ENCODE measurements around the gene ASB13.

The ASB13 gene

GRCh38 chr10:5665373-5666007 lies 905 bp downstream of the ASB13 start:
- no peaks in the 10 kb centered on the region for H3K9me3 ChIP-seq (ENCODE audit: low read depth, low read length)
- H3K27ac ChIP-seq: no peak overlapping the region
- peak overlapping the region; percentile 68 for H3K4me3 ChIP-seq
- no peak overlapping the region for H3K9ac ChIP-seq (ENCODE audit: insufficient read length)
- no peak for TF ChIP-seq FOXP2 (optimal IDR thresholded peaks at IDR 0.05; ENCODE audit: control extremely low read depth, extremely low read length, insufficient read depth)
- TF ChIP-seq POLR2AphosphoS5 (IDR thresholded peaks at IDR 0.05; ENCODE audit: borderline replicate concordance, low read depth, low read length): no peak
- TF ChIP-seq EZH2 (IDR thresholded peaks at IDR 0.05): no peak
- H3K36me3 ChIP-seq (ENCODE audit: insufficient read depth, low read length): no peaks in the 10 kb centered on the region
- DNase-seq (ENCODE audit: low read depth, low spot score): no peak

- no peak overlapping the region for H3K4me3 ChIP-seq
- H3K36me3 ChIP-seq (ENCODE audit: insufficient read depth, low read length): no peaks in the 10 kb centered on the region
- no peak overlapping the region for H3K9ac ChIP-seq (ENCODE audit: insufficient read length)
- H3K9me3 ChIP-seq (ENCODE audit: low read depth, low read length): no peaks in the 10 kb centered on the region
- TF ChIP-seq FOXP2 (optimal IDR thresholded peaks at IDR 0.05; ENCODE audit: control extremely low read depth, extremely low read length, insufficient read depth) (no peak), POLR2AphosphoS5 (IDR thresholded peaks at IDR 0.05; ENCODE audit: borderline replicate concordance, low read depth, low read length) (no peak), EZH2 (IDR thresholded peaks at IDR 0.05) (no peak)
- no peak for DNase-seq (ENCODE audit: low read depth, low spot score)
- no peak overlapping the region for H3K27ac ChIP-seq
Measured at GRCh38 chr10:5663692-5664427, 2.5 kb downstream of the ASB13 start.

- H3K4me3 ChIP-seq: no peak overlapping the region
- no peaks in the 10 kb centered on the region for H3K9me3 ChIP-seq (ENCODE audit: low read depth, low read length)
- TF ChIP-seq EZH2 (IDR thresholded peaks at IDR 0.05): no peak
- TF ChIP-seq POLR2AphosphoS5 (IDR thresholded peaks at IDR 0.05; ENCODE audit: borderline replicate concordance, low read depth, low read length): no peak
- TF ChIP-seq FOXP2 (optimal IDR thresholded peaks at IDR 0.05; ENCODE audit: control extremely low read depth, extremely low read length, insufficient read depth): no peak
- DNase-seq (ENCODE audit: low read depth, low spot score): no peak
- H3K27ac ChIP-seq: no peak overlapping the region
- H3K9ac ChIP-seq (ENCODE audit: insufficient read length): no peak overlapping the region
- no peaks in the 10 kb centered on the region for H3K36me3 ChIP-seq (ENCODE audit: insufficient read depth, low read length)
Measured at GRCh38 chr10:5662708-5663579, 3.5 kb downstream of the ASB13 start.

GRCh38 chr10:5661043-5661442 lies 5.4 kb downstream of the ASB13 start:
- DNase-seq (ENCODE audit: low read depth, low spot score): no peak
- no peak overlapping the region for H3K9ac ChIP-seq (ENCODE audit: insufficient read length)
- no peak overlapping the region for H3K27ac ChIP-seq
- H3K36me3 ChIP-seq (ENCODE audit: insufficient read depth, low read length): no peaks in the 10 kb centered on the region
- H3K9me3 ChIP-seq (ENCODE audit: low read depth, low read length): no peaks in the 10 kb centered on the region
- no peak overlapping the region for H3K4me3 ChIP-seq
- TF ChIP-seq EZH2 (IDR thresholded peaks at IDR 0.05) (no peak), FOXP2 (optimal IDR thresholded peaks at IDR 0.05; ENCODE audit: control extremely low read depth, extremely low read length, insufficient read depth) (no peak)

GRCh38 chr10:5659702-5660528 lies 6.5 kb downstream of the ASB13 start:
- Histone ChIP-seq H3K4me3 (no peak overlapping the region), H3K9ac (ENCODE audit: insufficient read length) (no peak overlapping the region), H3K9me3 (ENCODE audit: low read depth, low read length) (no peaks in the 10 kb centered on the region), H3K27ac (no peak overlapping the region), H3K36me3 (ENCODE audit: insufficient read depth, low read length) (no peaks in the 10 kb centered on the region)
- TF ChIP-seq POLR2AphosphoS5 (IDR thresholded peaks at IDR 0.05; ENCODE audit: borderline replicate concordance, low read depth, low read length): no peak
- TF ChIP-seq EZH2 (IDR thresholded peaks at IDR 0.05): no peak
- DNase-seq (ENCODE audit: low read depth, low spot score): no peak

GRCh38 chr10:5658871-5659618 lies 7.3 kb downstream of the ASB13 start:
- H3K4me3 ChIP-seq: no peak overlapping the region
- H3K9me3 ChIP-seq (ENCODE audit: low read depth, low read length): no peaks in the 10 kb centered on the region
- H3K27ac ChIP-seq: no peak overlapping the region
- no peak overlapping the region for H3K9ac ChIP-seq (ENCODE audit: insufficient read length)
- no peak for TF ChIP-seq POLR2AphosphoS5 (IDR thresholded peaks at IDR 0.05; ENCODE audit: borderline replicate concordance, low read depth, low read length)
- no peak for TF ChIP-seq FOXP2 (optimal IDR thresholded peaks at IDR 0.05; ENCODE audit: control extremely low read depth, extremely low read length, insufficient read depth)
- TF ChIP-seq EZH2 (IDR thresholded peaks at IDR 0.05): no peak
- DNase-seq (ENCODE audit: low read depth, low spot score): no peak
- no peaks in the 10 kb centered on the region for H3K36me3 ChIP-seq (ENCODE audit: insufficient read depth, low read length)

- Histone ChIP-seq H3K4me3 (no peak overlapping the region), H3K9me3 (ENCODE audit: low read depth, low read length) (no peaks in the 10 kb centered on the region), H3K27ac (no peak overlapping the region), H3K36me3 (ENCODE audit: insufficient read depth, low read length) (no peaks in the 10 kb centered on the region), H3K9ac (ENCODE audit: insufficient read length) (no peak overlapping the region)
- TF ChIP-seq FOXP2 (optimal IDR thresholded peaks at IDR 0.05; ENCODE audit: control extremely low read depth, extremely low read length, insufficient read depth) (no peak), EZH2 (IDR thresholded peaks at IDR 0.05) (no peak), POLR2AphosphoS5 (IDR thresholded peaks at IDR 0.05; ENCODE audit: borderline replicate concordance, low read depth, low read length) (no peak)
- DNase-seq (ENCODE audit: low read depth, low spot score): no peak
Measured at GRCh38 chr10:5656737-5657579, 9.4 kb downstream of the ASB13 start.

Measured in SK-N-MC (cell line).